Activated naive CD8-positive, alpha-beta T cell (primary cell): Measurements from ENCODE around the gene ARHGEF40.
A peak's percentile ranks its signal among the peaks of the same experiment; 100 is the strongest.

Experiments used
- H3K27ac Mint-ChIP-seq: one replicate; pipeline ENCODE4 v1.8.0; 2021; ENCODE audit warnings: mixed read lengths
- H3K27me3 Mint-ChIP-seq: one replicate; pipeline ENCODE4 v1.8.0; 2021; ENCODE audit warnings: mixed read lengths
- H3K36me3 Mint-ChIP-seq: one replicate; pipeline ENCODE4 v1.8.0; 2021; ENCODE audit warnings: mixed read lengths
- H3K4me1 Mint-ChIP-seq: one replicate; pipeline ENCODE4 v1.8.0; 2021; ENCODE audit warnings: low read depth, mixed read lengths
- H3K4me3 Mint-ChIP-seq: one replicate; pipeline ENCODE4 v1.8.0; 2021; ENCODE audit warnings: mild to moderate bottlenecking, mixed read lengths
- H3K9me3 Mint-ChIP-seq: one replicate; pipeline ENCODE4 v1.8.0; 2021; ENCODE audit warnings: low read depth, mixed read lengths

Gene ARHGEF40

DNA sequence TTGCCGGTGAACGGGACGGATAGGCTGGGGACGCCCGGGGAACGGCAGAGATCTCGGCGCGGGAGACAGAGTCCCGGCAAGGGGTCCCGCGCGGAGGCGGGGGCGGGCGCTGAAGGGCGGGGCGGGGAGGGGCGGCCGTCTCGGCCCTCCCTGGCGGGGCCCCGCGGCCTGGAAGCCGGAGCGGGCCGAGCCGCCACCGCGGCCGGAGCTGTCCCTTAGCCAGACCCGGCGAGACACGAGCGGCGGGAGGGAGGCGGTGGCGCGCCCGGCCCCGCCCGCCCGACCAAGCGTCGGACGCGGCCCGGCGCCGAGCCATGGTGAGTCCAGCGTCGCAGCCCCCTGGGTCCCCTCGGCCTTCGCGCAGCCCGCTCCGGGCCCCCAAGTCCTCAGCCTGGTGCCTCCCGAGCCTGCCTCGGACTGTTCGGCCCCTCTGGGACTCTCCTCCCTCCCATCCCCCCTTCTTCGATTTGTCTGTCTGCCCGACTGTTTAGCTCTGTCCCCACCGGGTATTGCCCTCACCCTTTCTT, at the start of gene ARHGEF40:
Gene ARHGEF40 (plus strand): TSS at position 222 of the 527 bp plus-strand sequence. CDS start 93 bp downstream, at position 315.
- Mint-ChIP-seq H3K27ac (no peak within 1 kb of the TSS), H3K4me1 (peaks cover 29% of the 10 kb centered on the region), H3K36me3 (no peaks in the 10 kb centered on the region), H3K27me3 (peaks cover 40% of the 10 kb centered on the region), H3K9me3 (no peaks in the 10 kb centered on the region), H3K4me3 (peak within 1 kb of the TSS; percentile 82)

DNA sequence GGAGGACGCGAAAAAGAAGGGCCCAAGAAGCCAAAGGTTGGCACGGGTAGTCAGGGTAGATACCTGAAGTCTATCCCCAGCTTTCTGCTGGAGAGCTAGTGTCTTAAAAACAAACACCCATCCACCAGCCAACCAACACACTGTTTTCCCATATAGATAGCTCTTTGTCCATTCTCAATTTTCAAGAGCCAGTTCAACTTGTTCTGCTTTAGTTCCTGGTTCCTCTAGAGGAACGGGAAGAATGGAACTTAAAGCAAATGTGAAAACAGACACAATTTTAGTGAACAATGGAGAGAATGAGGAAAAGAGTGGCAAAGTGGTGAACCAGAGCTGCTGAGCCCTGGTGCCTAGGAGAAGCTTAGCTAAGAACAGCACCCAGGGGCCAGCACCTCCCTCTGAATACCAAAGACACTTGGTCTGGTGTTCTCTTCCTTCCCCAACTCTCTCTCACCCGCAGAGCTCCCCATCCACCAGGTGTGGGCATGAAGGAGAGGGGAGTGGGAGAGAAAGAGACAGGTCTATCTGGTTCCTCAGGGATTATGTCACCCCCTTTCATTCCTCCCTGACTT, 49.0 kb upstream of the ARHGEF40 start:
- no peaks in the 10 kb centered on the region for H3K27me3 Mint-ChIP-seq
- H3K36me3 Mint-ChIP-seq, result no peaks in the 10 kb centered on the region
- no peak overlapping the region for H3K27ac Mint-ChIP-seq
- H3K9me3 Mint-ChIP-seq, result no peaks in the 10 kb centered on the region
- peaks cover 17% of the 10 kb centered on the region for H3K4me1 Mint-ChIP-seq
- no peak overlapping the region for H3K4me3 Mint-ChIP-seq

DNA sequence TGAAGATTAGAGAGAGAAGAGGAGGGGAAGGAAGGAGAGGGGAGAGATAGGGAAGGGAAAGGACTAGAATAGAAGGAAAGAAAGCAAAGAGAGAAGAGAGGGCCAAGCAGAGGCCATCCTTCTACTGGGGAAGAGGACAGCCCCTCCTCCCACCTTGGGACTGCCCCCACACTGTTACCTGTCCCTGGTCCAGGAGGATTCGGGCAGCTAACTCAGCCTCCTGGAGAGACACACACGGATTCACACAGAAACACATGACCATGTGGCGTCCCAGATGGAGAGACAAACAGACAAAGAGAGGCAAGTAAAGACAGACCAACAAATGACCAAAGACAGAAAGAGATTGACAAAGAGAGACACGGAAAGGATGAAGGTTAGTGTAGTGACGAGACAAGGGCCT, 47.4 kb upstream of the ARHGEF40 start:
- H3K27ac Mint-ChIP-seq, result no peak overlapping the region
- peaks cover 19% of the 10 kb centered on the region for H3K4me1 Mint-ChIP-seq
- H3K9me3 Mint-ChIP-seq, result no peaks in the 10 kb centered on the region
- no peaks in the 10 kb centered on the region for H3K27me3 Mint-ChIP-seq
- no peaks in the 10 kb centered on the region for H3K36me3 Mint-ChIP-seq
- peak overlapping the region; percentile 89 for H3K4me3 Mint-ChIP-seq

DNA sequence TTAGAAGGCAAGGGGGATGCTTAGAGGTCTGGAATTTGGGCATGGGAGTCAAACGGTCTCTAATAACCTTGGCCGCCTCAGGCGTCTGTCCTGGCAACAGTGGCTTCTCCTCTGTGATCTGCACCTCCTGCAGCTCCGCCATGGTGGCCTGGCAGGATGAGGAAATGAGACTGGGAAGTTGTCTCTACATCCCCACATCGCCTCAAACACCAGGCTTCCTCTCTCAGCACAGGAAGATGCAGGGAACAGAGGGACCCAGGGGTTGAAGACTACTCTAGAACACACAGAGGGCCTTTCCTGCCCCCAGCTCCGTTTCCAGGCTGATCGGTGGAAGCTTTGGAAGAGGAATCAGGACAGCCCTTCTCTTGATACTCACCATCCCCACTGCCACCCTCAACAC, 46.9 kb upstream of the ARHGEF40 start:
- no peaks in the 10 kb centered on the region for H3K9me3 Mint-ChIP-seq
- no peaks in the 10 kb centered on the region for H3K36me3 Mint-ChIP-seq
- peaks cover 19% of the 10 kb centered on the region for H3K4me1 Mint-ChIP-seq
- H3K27ac Mint-ChIP-seq, result no peak overlapping the region
- peak overlapping the region; percentile 89 for H3K4me3 Mint-ChIP-seq
- no peaks in the 10 kb centered on the region for H3K27me3 Mint-ChIP-seq

DNA sequence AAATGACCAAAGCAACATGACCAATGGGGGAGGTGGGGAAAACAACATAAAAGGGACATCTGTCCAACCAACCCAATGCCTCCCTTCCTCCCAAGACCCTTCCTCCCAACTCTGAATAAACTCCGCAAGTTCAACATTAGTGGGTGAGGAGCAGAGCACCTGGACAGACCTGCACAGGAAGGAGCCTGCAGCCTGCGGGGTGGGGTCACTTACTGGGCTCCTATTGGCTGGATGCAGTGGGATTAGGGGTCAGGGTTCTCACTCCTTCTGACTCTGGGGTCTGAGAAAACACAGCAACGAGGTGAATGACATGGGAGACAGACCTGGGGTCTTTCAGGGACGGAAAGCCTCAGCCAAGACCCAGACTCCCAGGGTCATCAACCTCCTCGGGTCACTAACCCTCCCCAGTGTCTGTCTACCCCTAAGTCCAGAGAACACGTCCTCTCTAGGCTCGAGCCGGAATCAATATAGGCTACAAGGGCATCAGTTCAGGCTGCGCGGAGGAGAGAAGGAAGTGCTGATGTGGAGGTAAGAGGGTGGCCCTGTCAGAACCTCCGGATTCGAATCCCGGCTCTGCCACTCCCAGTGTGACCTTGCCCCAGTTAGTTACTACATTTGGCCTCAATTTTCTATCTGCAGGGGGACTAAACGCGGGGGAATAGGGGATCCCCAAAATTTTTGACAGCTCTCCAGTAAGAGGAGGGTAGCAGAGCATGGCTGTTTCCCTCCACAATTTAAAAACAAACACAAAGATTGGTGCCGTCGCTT, 46.1 kb upstream of the ARHGEF40 start:
- peaks cover 19% of the 10 kb centered on the region for H3K4me1 Mint-ChIP-seq
- no peak overlapping the region for H3K27ac Mint-ChIP-seq
- H3K9me3 Mint-ChIP-seq, result no peaks in the 10 kb centered on the region
- H3K4me3 Mint-ChIP-seq, result peak overlapping the region; percentile 89
- no peaks in the 10 kb centered on the region for H3K36me3 Mint-ChIP-seq
- H3K27me3 Mint-ChIP-seq, result no peaks in the 10 kb centered on the region

DNA sequence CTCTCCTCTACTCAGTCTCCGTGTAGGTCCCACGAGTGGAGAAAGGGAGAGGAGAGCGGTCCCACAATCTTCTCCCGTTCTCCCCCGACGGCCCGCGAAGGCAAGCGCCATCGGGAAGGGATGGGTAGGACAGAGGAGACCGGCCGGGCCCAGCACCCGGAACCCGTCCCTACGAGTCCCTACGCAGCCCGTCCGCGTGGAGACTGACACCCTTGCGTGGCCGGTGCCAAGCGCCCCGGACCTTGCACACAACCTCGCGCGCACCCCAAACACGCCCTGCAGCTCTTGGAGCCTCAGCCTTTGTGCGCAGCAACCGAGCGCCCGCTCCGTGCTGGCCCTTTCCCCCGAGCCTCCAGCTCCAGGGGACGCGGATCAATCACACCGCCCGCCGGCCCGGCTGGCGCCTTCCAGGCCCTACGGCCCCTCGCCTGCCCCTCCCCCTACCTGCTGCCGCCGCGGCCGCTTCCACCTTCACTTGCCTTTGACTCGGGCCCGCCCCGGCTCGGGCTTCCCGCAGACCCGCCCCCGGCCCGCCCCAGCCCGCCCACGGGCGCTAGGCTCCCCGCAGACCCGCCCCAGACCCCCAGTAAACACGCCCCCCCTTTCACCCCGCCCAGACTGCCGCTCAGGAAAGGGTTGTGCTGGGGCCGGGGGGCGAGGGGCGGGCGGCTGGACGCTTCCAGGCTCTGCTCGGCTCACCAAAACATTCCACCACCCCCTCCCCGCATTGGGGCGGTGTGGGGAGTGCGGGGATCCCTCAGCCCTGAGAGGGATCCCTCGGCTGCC, 45.3 kb upstream of the ARHGEF40 start, which contains the start of gene NDRG2:
Gene NDRG2 (minus strand): TSS at position 477 of the 786 bp plus-strand sequence. CDS start 1,746 bp downstream, outside the sequence.
- Mint-ChIP-seq H3K36me3 (no peaks in the 10 kb centered on the region), H3K27ac (no peak within 1 kb of the TSS), H3K4me3 (peak within 1 kb of the TSS; percentile 89), H3K27me3 (no peaks in the 10 kb centered on the region), H3K4me1 (peaks cover 19% of the 10 kb centered on the region), H3K9me3 (no peaks in the 10 kb centered on the region)

DNA sequence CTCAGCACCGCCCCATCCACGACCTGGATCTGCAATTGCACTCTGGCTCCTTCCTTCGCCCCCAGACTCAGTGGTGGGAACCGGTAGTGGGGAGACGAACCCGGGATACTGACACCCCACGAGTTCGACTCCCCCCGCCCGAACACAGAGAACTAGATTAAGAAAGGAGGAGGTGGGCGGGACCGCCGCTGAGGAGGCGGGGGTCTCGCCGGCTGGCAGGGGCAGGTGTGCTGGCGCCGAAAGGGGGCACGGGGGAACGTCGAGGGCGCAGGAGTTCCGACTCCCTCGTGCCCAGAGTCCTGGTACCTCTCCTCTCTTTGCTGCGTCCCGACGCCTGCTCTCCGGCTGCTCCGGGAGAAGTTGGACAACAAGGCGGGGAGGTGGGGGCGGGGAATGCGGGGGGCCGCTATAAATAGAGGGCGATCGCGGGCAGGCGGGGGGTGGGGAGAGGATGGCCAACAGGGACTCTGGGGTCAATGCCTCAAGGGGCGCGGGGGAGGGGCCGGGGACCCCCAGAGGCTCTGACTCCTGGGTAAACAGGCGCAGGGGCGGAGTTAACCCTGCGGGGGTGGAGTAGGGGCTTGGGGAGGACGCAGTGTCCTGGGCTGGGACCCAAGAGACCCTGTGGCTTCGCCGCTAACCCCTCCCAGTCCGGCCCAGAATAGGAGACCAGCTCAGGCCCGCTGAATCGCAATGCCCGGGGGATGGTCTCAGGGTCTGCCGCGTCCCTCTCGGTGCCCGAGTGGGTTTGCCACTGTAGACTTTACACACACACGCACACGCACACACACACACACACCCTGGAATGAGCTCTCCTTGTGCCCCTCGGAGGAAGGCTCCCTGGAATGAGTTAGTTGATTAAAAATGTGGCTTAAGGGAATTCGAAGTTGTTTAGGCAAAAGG, 44.5 kb upstream of the ARHGEF40 start:
- H3K4me1 Mint-ChIP-seq, result peaks cover 19% of the 10 kb centered on the region
- H3K27ac Mint-ChIP-seq, result no peak overlapping the region

DNA sequence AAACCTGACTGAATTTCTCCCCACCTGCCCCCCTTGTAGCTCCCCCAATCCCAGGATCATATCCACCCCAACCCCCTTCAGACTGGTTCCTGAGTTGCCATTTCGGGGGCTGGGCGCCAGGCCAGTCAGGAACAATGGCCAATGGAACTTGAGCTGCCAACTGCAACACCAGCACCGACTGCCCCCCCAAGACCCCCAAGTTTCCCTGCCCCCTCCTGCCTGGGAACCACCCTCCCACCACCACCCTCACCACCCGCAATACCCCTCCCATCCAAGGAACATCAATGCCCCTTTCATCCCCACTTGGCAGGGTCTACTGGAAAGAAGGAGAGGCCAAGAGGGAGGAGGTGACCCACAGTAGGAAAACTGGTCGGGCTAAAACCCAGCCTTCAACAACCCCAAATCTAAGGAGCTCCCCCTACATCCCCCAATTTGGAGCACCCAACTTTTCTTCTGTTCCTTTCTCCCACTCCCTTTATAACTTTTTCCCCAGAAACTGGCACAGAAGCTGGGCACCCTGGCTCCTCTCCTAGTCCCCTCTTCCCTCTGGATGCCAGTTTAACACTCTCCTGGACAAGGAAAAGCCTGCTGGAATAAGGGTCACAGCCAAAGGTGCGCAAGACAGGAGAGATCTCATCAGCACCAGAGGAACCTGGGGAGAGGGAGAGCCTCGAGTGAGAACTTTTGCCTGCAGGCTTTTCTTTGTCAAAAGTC, 43.7 kb upstream of the ARHGEF40 start:
- Mint-ChIP-seq H3K27me3 (no peaks in the 10 kb centered on the region), H3K36me3 (no peaks in the 10 kb centered on the region), H3K27ac (no peak overlapping the region), H3K4me3 (peak overlapping the region; percentile 62), H3K4me1 (peaks cover 19% of the 10 kb centered on the region), H3K9me3 (no peaks in the 10 kb centered on the region)

More for the DNA sequence above, 44.5 kb upstream of the ARHGEF40 start:
- no peaks in the 10 kb centered on the region for H3K9me3 Mint-ChIP-seq
- H3K36me3 Mint-ChIP-seq, result no peaks in the 10 kb centered on the region
- no peaks in the 10 kb centered on the region for H3K27me3 Mint-ChIP-seq
- H3K4me3 Mint-ChIP-seq, result peak overlapping the region; percentile 87

DNA sequence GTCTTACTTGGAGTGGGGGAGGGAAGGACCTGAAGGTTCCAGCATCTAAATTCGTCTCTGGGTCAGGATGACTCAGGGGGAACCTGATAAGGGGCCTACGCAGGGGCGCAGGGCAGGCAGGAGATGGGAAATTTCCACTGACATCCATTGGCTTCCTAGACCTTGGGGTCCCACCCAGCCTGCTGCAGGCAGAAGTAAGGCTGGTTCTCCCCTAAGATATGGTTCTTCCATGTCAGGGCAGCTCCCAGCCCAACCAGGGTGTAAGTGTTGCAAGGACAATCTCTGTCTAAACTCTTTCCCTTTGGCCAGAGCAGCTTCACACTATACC, 43.2 kb upstream of the ARHGEF40 start:
- H3K27ac Mint-ChIP-seq, result no peak overlapping the region
- peaks cover 19% of the 10 kb centered on the region for H3K4me1 Mint-ChIP-seq
- H3K27me3 Mint-ChIP-seq, result no peaks in the 10 kb centered on the region
- H3K9me3 Mint-ChIP-seq, result no peaks in the 10 kb centered on the region
- no peaks in the 10 kb centered on the region for H3K36me3 Mint-ChIP-seq
- H3K4me3 Mint-ChIP-seq, result peak overlapping the region; percentile 35

DNA sequence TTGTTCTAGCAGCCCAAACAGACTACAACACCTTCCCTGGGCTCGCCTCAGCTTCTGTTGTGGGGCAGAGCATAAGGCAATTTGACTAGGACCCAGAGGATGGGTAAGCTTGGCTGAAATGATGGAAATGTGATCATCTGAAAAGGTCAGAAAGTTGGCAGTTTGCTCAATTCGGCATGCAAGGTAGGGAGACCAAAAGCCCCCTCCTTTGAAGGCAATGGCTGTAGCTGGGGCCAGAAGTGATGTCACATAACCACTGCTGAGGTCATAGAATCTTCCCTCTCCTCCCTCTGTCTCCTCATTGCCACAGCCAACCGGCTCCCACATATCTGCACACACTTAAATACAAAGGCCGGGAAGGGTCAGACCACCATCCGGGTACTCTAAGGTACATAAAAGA, 40.2 kb upstream of the ARHGEF40 start, which contains the start of gene TPPP2:
Gene TPPP2 (plus strand): TSS at position 301 of the 400 bp plus-strand sequence. CDS start 365 bp downstream, outside the sequence.
- no peak within 1 kb of the TSS for H3K4me3 Mint-ChIP-seq
- no peaks in the 10 kb centered on the region for H3K9me3 Mint-ChIP-seq
- no peak within 1 kb of the TSS for H3K27ac Mint-ChIP-seq
- H3K4me1 Mint-ChIP-seq, result peaks cover 4% of the 10 kb centered on the region
- no peaks in the 10 kb centered on the region for H3K36me3 Mint-ChIP-seq
- no peaks in the 10 kb centered on the region for H3K27me3 Mint-ChIP-seq

DNA sequence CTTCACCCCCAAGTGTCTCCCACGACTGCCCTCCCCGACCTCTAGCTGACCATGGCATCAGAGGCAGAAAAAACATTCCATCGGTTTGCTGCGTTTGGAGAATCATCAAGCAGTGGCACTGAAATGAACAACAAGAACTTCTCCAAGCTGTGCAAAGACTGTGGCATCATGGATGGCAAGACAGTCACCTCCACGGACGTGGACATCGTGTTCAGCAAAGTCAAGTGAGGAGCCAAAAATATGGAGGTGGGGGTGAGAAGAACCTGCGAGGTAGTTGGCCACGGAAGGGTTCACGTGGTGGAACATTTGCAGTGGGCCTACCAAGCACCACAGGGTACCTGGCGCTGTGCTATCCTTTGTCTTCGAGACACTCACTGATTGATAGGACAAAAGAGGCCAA, 39.6 kb upstream of the ARHGEF40 start:
- Mint-ChIP-seq H3K27ac (no peak overlapping the region), H3K4me3 (no peak overlapping the region), H3K4me1 (peaks cover 1% of the 10 kb centered on the region), H3K27me3 (no peaks in the 10 kb centered on the region), H3K9me3 (no peaks in the 10 kb centered on the region), H3K36me3 (no peaks in the 10 kb centered on the region)

DNA sequence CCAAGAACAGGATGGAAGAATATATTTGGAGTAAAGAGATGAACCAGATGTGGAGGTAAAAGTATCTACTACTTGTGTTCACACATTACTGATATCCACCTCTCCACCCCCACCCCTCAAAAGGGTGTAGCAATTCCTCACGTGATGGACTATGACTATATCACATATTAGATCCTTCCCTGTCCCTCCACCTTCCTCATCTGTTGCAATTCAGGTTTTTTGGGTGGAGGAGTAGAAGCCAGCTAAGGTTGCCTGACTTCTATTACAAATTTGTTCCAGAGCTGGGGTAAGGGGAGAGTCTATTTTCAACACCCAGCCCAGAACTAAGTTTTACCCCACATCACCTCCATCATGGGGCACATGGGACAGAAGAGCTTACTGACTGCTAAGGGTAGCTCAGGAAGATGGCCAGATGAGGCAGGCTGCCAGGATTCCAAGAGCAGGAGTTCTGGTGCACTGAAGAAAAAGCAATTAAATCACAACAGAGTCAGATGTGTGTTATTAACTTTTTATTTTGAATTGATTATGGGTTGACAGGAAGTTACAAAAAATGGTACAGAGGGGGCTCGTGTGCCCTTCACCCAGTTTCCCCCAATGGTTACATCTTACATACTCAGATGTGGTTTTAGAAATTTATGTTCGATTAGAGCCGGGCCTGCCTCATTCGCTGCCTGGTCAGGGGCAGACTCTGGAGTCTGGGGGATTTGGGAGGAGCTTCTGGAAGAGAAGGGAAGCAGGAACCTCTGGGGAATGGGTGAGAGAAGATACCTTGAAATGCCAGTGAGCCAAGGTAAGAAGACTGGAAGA, 37.6 kb upstream of the ARHGEF40 start:
- H3K27me3 Mint-ChIP-seq, result no peaks in the 10 kb centered on the region
- no peaks in the 10 kb centered on the region for H3K9me3 Mint-ChIP-seq
- H3K27ac Mint-ChIP-seq, result no peak overlapping the region
- H3K4me3 Mint-ChIP-seq, result no peak overlapping the region
- no peaks in the 10 kb centered on the region for H3K4me1 Mint-ChIP-seq
- H3K36me3 Mint-ChIP-seq, result no peaks in the 10 kb centered on the region

DNA sequence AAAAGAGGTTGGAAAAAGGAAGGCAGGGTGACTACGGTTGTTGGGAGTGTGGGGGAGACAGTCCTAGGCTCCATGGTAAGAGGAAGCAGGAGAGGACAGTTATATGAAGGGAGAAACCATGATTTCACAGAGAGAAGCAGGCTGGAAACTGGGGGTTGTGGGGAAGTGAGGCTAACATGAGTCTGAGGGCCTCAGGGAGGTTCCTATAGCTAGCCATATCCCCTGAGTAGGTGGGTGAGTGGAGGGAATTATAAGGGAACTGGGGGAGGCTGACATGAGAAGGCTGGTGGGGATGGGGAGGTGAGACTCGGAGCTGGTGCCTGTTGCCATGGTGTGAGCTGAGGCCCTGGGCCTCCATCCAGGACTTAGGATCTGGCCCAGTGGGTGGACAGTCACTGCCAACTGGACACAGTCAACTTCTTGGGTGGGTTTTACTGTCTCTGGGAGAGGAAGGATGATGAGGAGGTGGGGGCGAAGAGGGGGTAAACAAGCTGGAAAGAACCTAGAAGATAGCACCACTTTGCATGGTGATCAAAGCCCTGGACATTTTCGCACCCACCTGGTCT, 36.9 kb upstream of the ARHGEF40 start:
- Mint-ChIP-seq H3K4me3 (no peak overlapping the region), H3K36me3 (no peaks in the 10 kb centered on the region), H3K4me1 (no peaks in the 10 kb centered on the region), H3K27ac (no peak overlapping the region), H3K27me3 (no peaks in the 10 kb centered on the region), H3K9me3 (no peaks in the 10 kb centered on the region)
